K562 (cell line): ENCODE results near the gene KIF26B. TPM values are rescaled to one million over a fixed set of nuclear protein-coding genes. Genes with fewer than 3 reads are reported as not detected.
A peak's percentile ranks its signal among the peaks of the same experiment; 100 is the strongest.

Source experiments
- FOXK1 ChIP-seq: sonication (generic); formaldehyde crosslinking; IDR thresholded peaks from 2 replicates; pipeline ENCODE4 v1.8.0; 2022; ENCODE audit warnings: missing genetic modification reagents, mild to moderate bottlenecking, borderline replicate concordance
- FUS ChIP-seq: fragments of 200-400 bp; formaldehyde crosslinking; optimal IDR thresholded peaks from 2 replicates; pipeline ENCODE3; 2017; ENCODE audit warnings: low read depth, low read length
- NCOR1 ChIP-seq: fragments of 450-650 bp; IDR thresholded peaks from 2 replicates; pipeline ENCODE4 v1.6.1; 2016; ENCODE audit warnings: mild to moderate bottlenecking, moderate library complexity
- POLR3G ChIP-seq: IDR thresholded peaks from 2 replicates; pipeline ENCODE4 v1.6.1; 2011; ENCODE audit not compliant: insufficient read length, insufficient replicate concordance; ENCODE audit errors: extremely low read depth
- PTRF ChIP-seq: fragments of 450-650 bp; IDR thresholded peaks from 2 replicates; pipeline ENCODE4 v1.6.1; 2016; ENCODE audit warnings: mild to moderate bottlenecking, missing genetic modification characterization, missing compliant biosample characterization
- RCOR1 ChIP-seq, 2 experiments: IDR thresholded peaks; 2 replicates each; pipeline ENCODE4 v1.6.1; 2012; ENCODE audit warnings: low read depth in 2 of 2, low read length in 2 of 2, borderline replicate concordance in 1 of 2, improper control_type of control experiment in 1 of 2
- RUNX1 ChIP-seq: sonication (generic); IDR thresholded peaks from 2 replicates; pipeline ENCODE4 v1.6.1; 2016; ENCODE audit warnings: antibody characterized with exemption, low read depth
- TBP ChIP-seq: optimal IDR thresholded peaks from 2 replicates; pipeline ENCODE3; 2011; ENCODE audit warnings: low read depth, low read length, improper control_type of control experiment
- TCF7 ChIP-seq: sonication (generic); IDR thresholded peaks from 2 replicates; pipeline ENCODE4 v1.6.1; 2016; ENCODE audit warnings: antibody characterized with exemption, borderline replicate concordance
- TEAD4 ChIP-seq, 2 experiments: sonication (generic) in 1 of 2; formaldehyde crosslinking in 1 of 2; IDR thresholded peaks; 2 replicates each; pipeline versions ENCODE4 v1.6.1 to v1.8.0; 2012 to 2022; ENCODE audit warnings: borderline replicate concordance in 1 of 2, inconsistent platforms in 1 of 2, low read length in 1 of 2, mild to moderate bottlenecking in 1 of 2, missing genetic modification reagents in 1 of 2
- ZNF561 ChIP-seq: fragments of 450-650 bp; formaldehyde crosslinking; conservative IDR thresholded peaks from 2 replicates; pipeline ENCODE4 v1.4.0; 2020; ENCODE audit warnings: mild to moderate bottlenecking, moderate library complexity
- polyA plus RNA-seq, 8 experiments: library from polyadenylated mRNA; depleted of rRNA in 4 of 8; stranded (reverse) in 5 of 8; unstranded in 3 of 8; fragments of >200 nt; fragmentation: Nextera tagmentation in 2 of 8; fragmentation: Illumina TruSeq in 1 of 8; extraction: Ambion mirVana in 2 of 8; extraction: Trizol in 1 of 8; gene quantifications; 2 replicates each; pipeline versions ENCODE4 v1.2.1 to v1.2.3, GENCODE V29; 2011 to 2014; ENCODE audit warnings: inconsistent platforms in 1 of 8, missing spikeins in 1 of 8
- total RNA-seq, 7 experiments: library from RNA; depleted of rRNA in 6 of 7; stranded (reverse); fragments of >200 nt in 6 of 7; fragmentation: Illumina TruSeq in 2 of 7; extraction: Trizol in 2 of 7; gene quantifications; 2 replicates each; pipeline versions ENCODE4 v1.2.1 to v1.2.3, GENCODE V29; 2011 to 2021; ENCODE audit warnings: low replicate concordance in 1 of 7
- TF ChIP-seq, protein P1 (sequence below): fragments of 250-450 bp; sonication (Bioruptor Pico); IDR thresholded peaks from 2 replicates; pipeline ENCODE4 v1.5.0; 2020; ENCODE audit warnings: mild to moderate bottlenecking
- TF ChIP-seq, protein P2 (sequence below): fragments of 200-400 bp; formaldehyde crosslinking; IDR thresholded peaks from 2 replicates; pipeline ENCODE4 v1.6.1; 2017; ENCODE audit warnings: mild to moderate bottlenecking, low read depth, low read length, moderate library complexity
- TF ChIP-seq, protein P3 (sequence below): fragments of 250-450 bp; sonication (Bioruptor Pico); IDR thresholded peaks from 2 replicates; pipeline ENCODE4 v1.9.0; 2021; ENCODE audit warnings: mild to moderate bottlenecking, inconsistent platforms
- TF ChIP-seq, protein P4 (sequence below): fragments of 250-450 bp; sonication (Bioruptor Pico); IDR thresholded peaks from 2 replicates; pipeline ENCODE4 v1.5.1; 2021; ENCODE audit warnings: mild to moderate bottlenecking
- TF ChIP-seq, protein P5 (sequence below), 3 experiments: fragments of 200-800 bp in 1 of 3; sonication (Bioruptor generic) in 1 of 3; sonication (generic) in 1 of 3; formaldehyde crosslinking in 1 of 3; IDR thresholded peaks; 2 replicates each; pipeline versions ENCODE4 v1.6.1 to v1.8.0; 2016 to 2022; ENCODE audit warnings: mild to moderate bottlenecking in 2 of 3, missing compliant biosample characterization in 2 of 3, missing genetic modification characterization in 2 of 3, missing genetic modification reagents in 1 of 3
- TF ChIP-seq, protein P6 (sequence below): fragments of 450-650 bp; formaldehyde crosslinking; conservative IDR thresholded peaks from 2 replicates; pipeline ENCODE4 v1.4.0; 2022; ENCODE audit warnings: mild to moderate bottlenecking, missing genetic modification characterization

The KIF26B gene
- total and polyA plus RNA-seq, 9 of the 15 experiments (the other 6 are each of a cell fraction or from before 2014, with no cell fraction given): 0.02 to 0.08 (median 0.03) TPM; not detected in 6

DNA sequence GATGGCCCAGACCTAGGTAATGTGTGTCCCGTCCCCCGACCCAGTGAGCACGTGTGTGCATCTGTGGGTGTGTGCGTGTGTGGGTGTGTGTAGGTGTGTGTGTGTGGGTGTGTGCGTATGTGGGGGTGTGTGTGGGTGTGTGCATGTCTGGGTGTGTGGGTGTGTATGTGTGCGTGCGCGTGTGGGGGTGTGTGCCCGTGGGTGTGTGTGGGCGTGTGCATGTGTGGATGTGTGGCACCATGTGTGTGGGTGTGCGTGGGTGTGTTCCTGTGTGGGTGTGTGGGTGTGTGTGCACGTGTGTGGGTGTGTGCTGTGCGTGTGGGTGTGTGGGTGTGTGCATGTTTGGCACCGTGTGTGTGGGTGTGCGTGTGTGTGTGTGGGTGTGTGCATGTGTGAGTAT, 309.5 kb downstream of the KIF26B start (continued):
- TF ChIP-seq, protein P1, sequence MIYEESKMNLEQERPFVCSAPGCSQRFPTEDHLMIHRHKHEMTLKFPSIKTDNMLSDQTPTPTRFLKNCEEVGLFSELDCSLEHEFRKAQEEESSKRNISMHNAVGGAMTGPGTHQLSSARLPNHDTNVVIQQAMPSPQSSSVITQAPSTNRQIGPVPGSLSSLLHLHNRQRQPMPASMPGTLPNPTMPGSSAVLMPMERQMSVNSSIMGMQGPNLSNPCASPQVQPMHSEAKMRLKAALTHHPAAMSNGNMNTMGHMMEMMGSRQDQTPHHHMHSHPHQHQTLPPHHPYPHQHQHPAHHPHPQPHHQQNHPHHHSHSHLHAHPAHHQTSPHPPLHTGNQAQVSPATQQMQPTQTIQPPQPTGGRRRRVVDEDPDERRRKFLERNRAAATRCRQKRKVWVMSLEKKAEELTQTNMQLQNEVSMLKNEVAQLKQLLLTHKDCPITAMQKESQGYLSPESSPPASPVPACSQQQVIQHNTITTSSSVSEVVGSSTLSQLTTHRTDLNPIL (CRISPR knock-in tag): no peak
- TF ChIP-seq PTRF (tag): no peak
- TF ChIP-seq, protein P2, sequence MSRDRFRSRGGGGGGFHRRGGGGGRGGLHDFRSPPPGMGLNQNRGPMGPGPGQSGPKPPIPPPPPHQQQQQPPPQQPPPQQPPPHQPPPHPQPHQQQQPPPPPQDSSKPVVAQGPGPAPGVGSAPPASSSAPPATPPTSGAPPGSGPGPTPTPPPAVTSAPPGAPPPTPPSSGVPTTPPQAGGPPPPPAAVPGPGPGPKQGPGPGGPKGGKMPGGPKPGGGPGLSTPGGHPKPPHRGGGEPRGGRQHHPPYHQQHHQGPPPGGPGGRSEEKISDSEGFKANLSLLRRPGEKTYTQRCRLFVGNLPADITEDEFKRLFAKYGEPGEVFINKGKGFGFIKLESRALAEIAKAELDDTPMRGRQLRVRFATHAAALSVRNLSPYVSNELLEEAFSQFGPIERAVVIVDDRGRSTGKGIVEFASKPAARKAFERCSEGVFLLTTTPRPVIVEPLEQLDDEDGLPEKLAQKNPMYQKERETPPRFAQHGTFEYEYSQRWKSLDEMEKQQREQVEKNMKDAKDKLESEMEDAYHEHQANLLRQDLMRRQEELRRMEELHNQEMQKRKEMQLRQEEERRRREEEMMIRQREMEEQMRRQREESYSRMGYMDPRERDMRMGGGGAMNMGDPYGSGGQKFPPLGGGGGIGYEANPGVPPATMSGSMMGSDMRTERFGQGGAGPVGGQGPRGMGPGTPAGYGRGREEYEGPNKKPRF: no peak
- TF ChIP-seq, protein P3, sequence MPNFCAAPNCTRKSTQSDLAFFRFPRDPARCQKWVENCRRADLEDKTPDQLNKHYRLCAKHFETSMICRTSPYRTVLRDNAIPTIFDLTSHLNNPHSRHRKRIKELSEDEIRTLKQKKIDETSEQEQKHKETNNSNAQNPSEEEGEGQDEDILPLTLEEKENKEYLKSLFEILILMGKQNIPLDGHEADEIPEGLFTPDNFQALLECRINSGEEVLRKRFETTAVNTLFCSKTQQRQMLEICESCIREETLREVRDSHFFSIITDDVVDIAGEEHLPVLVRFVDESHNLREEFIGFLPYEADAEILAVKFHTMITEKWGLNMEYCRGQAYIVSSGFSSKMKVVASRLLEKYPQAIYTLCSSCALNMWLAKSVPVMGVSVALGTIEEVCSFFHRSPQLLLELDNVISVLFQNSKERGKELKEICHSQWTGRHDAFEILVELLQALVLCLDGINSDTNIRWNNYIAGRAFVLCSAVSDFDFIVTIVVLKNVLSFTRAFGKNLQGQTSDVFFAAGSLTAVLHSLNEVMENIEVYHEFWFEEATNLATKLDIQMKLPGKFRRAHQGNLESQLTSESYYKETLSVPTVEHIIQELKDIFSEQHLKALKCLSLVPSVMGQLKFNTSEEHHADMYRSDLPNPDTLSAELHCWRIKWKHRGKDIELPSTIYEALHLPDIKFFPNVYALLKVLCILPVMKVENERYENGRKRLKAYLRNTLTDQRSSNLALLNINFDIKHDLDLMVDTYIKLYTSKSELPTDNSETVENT: no peak
- TF ChIP-seq FOXK1 (CRISPR knock-in tag): no peak
- no peak for TF ChIP-seq ZNF561
- peak; percentile 82 for TF ChIP-seq TEAD4 (IDR thresholded peaks at IDR 0.05; ENCODE audit: low read length)
- no peak for TF ChIP-seq TEAD4 (CRISPR knock-in tag; IDR thresholded peaks at IDR 0.05; ENCODE audit: borderline replicate concordance)
- TF ChIP-seq TBP: no peak
- no peak for TF ChIP-seq RUNX1
- TF ChIP-seq FUS: no peak
- TF ChIP-seq, protein P4, sequence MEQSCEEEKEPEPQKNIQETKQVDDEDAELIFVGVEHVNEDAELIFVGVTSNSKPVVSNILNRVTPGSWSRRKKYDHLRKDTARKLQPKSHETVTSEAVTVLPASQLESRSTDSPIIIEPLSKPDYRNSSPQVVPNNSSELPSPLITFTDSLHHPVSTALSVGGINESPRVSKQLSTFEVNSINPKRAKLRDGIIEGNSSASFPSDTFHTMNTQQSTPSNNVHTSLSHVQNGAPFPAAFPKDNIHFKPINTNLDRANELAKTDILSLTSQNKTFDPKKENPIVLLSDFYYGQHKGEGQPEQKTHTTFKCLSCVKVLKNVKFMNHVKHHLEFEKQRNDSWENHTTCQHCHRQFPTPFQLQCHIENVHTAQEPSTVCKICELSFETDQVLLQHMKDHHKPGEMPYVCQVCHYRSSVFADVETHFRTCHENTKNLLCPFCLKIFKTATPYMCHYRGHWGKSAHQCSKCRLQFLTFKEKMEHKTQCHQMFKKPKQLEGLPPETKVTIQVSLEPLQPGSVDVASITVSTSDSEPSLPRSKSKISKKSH (CRISPR knock-in tag): no peak
- no peak for TF ChIP-seq TCF7
- TF ChIP-seq NCOR1: no peak
- TF ChIP-seq, protein P5, sequence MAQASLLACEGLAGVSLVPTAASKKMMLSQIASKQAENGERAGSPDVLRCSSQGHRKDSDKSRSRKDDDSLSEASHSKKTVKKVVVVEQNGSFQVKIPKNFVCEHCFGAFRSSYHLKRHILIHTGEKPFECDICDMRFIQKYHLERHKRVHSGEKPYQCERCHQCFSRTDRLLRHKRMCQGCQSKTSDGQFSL (CRISPR knock-in tag; IDR thresholded peaks at IDR 0.05): no peak
- TF ChIP-seq, protein P5 (tag; IDR thresholded peaks at IDR 0.05): no peak
- TF ChIP-seq, protein P6, sequence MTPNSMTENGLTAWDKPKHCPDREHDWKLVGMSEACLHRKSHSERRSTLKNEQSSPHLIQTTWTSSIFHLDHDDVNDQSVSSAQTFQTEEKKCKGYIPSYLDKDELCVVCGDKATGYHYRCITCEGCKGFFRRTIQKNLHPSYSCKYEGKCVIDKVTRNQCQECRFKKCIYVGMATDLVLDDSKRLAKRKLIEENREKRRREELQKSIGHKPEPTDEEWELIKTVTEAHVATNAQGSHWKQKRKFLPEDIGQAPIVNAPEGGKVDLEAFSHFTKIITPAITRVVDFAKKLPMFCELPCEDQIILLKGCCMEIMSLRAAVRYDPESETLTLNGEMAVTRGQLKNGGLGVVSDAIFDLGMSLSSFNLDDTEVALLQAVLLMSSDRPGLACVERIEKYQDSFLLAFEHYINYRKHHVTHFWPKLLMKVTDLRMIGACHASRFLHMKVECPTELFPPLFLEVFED (CRISPR knock-in tag): peak; percentile 66; the same call in 1 of the 2 replicates
- no peak for TF ChIP-seq RCOR1 (IDR thresholded peaks at IDR 0.05; ENCODE audit: borderline replicate concordance in 1 of 2, low read depth in 2 of 2, low read length in 2 of 2)
- TF ChIP-seq POLR3G: no peak
